Stimulated activated CD8-positive, alpha-beta memory T cell treated with anti-CD3 and anti-CD28 coated beads, Interleukin-4, amount 100 ng/mL, for 48 hours (primary cell): ENCODE data around the gene SOX10.
"Not testable (repeated sequence)": the region's sequence is repeated elsewhere in the genome, so short reads cannot be mapped to it uniquely, and the experiment has no call there.

Experiments
- DNase-seq: peaks from one replicate; pipeline ENCODE4 v3.0.0-alpha.2; 2020

The SOX10 gene

GRCh38 chr22:37985751-37986281 is 1.5 kb upstream of the SOX10 start:
- no peak for DNase-seq

GRCh38 chr22:37985050-37985585 is 763 bp upstream of the SOX10 start:
- no peak for DNase-seq

GRCh38 chr22:37982938-37983859 is 1.2 kb downstream of the SOX10 start:
- no peak for DNase-seq

GRCh38 chr22:37982151-37982785 is 2.1 kb downstream of the SOX10 start:
- DNase-seq, result no peak

- DNase-seq, result no peak
Observed at GRCh38 chr22:37981282-37982011, 2.9 kb downstream of the SOX10 start.

- DNase-seq, result no peak
Observed at GRCh38 chr22:37979782-37980181, 4.6 kb downstream of the SOX10 start.

GRCh38 chr22:37976547-37976946 is 7.8 kb downstream of the SOX10 start:
- DNase-seq, result no peak

- not testable (repeated sequence) for DNase-seq
Observed at GRCh38 chr22:37976022-37976421, 8.3 kb downstream of the SOX10 start.

- no peak for DNase-seq
Observed at GRCh38 chr22:37975153-37975552, 9.2 kb downstream of the SOX10 start.

GRCh38 chr22:37973271-37974170 is 10.8 kb downstream of the SOX10 start:
- no peak for DNase-seq

GRCh38 chr22:37972527-37972926 is 11.8 kb downstream of the SOX10 start:
- DNase-seq, result no peak

GRCh38 chr22:37971475-37972434 is 12.6 kb downstream of the SOX10 start:
- DNase-seq, result no peak

- no peak for DNase-seq
Observed at GRCh38 chr22:37970864-37971263, 13.5 kb downstream of the SOX10 start.

- DNase-seq, result no peak
Observed at GRCh38 chr22:37968452-37969251, 15.7 kb downstream of the SOX10 start.

- DNase-seq, result no peak
Observed at GRCh38 chr22:37967637-37968451, 16.5 kb downstream of the SOX10 start.

- no peak for DNase-seq
Observed at GRCh38 chr22:37967147-37967546, 17.2 kb downstream of the SOX10 start.

- no peak for DNase-seq
Observed at GRCh38 chr22:37965940-37966664, 18.3 kb downstream of the SOX10 start.

- no peak for DNase-seq
Observed at GRCh38 chr22:37961062-37961461, 23.3 kb downstream of the SOX10 start.
